ENCODE results near the gene TMEM38A.

- no peak for TF ChIP-seq POLR2A (IDR thresholded peaks at IDR 0.05)
- TF ChIP-seq CTCF (IDR thresholded peaks at IDR 0.05): no peak
These were observed 31.8 kb upstream of the TMEM38A start for GRCh38 chr19:16628984-16629691.

Data from uterus (tissue), 2 donors.